WTC11 (cell line): ENCODE data around the gene AP5Z1. TPM values are rescaled to one million over a fixed set of nuclear protein-coding genes. Genes with fewer than 3 reads are reported as not detected.
A peak's percentile ranks its signal among the peaks of the same experiment; 100 is the strongest.

Experiments used
- ATAC-seq: fragments of 200-7000 bp; cut with Tn5 transposase; 2 replicates; pipeline ENCODE4 v1.10.0; 2021; ENCODE audit warnings: mild to moderate bottlenecking, moderate library complexity
- Bru-seq: library from RNA; stranded (reverse); fragments of 400-500 nt; gene quantifications from one replicate; lab custom pipeline; 2021; lab: Mats Ljungman, UMichigan
- CTCF ChIA-PET: fragments of 300-600 bp; sonication (Branson Sonifier 250); formaldehyde crosslinking; loops from one replicate; lab custom pipeline; 2021; ENCODE audit warnings: antibody characterized with exemption; lab: Charles Lee
- POLR2A ChIA-PET: fragments of 350-600 bp; sonication (Branson Sonifier 250); formaldehyde crosslinking; loops from one replicate; lab custom pipeline; 2021; ENCODE audit warnings: antibody characterized with exemption; lab: Charles Lee
- DNase-seq: peaks from one replicate; pipeline ENCODE4 v3.0.0; 2021; ENCODE audit warnings: low spot score
- H3K27ac Mint-ChIP-seq: 2 replicates; pipeline ENCODE4 v1.8.0; 2021; ENCODE audit warnings: mixed read lengths
- H3K27me3 Mint-ChIP-seq: 2 replicates; pipeline ENCODE4 v1.8.0; 2021; ENCODE audit warnings: low read depth, mild to moderate bottlenecking, moderate library complexity, mixed read lengths
- H3K36me3 Mint-ChIP-seq: 2 replicates; pipeline ENCODE4 v1.8.0; 2021; ENCODE audit warnings: mixed read lengths
- H3K4me1 Mint-ChIP-seq: 2 replicates; pipeline ENCODE4 v1.8.0; 2022; ENCODE audit warnings: mixed read lengths
- H3K4me3 Mint-ChIP-seq: 2 replicates; pipeline ENCODE4 v1.8.0; 2021; ENCODE audit warnings: mild to moderate bottlenecking, moderate library complexity, mixed read lengths
- H3K9me3 Mint-ChIP-seq: 2 replicates; pipeline ENCODE4 v1.8.0; 2021; ENCODE audit warnings: mixed read lengths
- ELF4 ChIP-seq: sonication (generic); formaldehyde crosslinking; IDR thresholded peaks from 2 replicates; pipeline ENCODE4 v1.8.1; 2022; ENCODE audit warnings: low read depth, mild to moderate bottlenecking, moderate library complexity, missing genetic modification reagents
- EMX1 ChIP-seq: fragments of 250-450 bp; sonication (Bioruptor Pico); IDR thresholded peaks from 2 replicates; pipeline ENCODE4 v1.8.0; 2021; ENCODE audit warnings: mild to moderate bottlenecking
- FOXK1 ChIP-seq: sonication (generic); formaldehyde crosslinking; IDR thresholded peaks from 2 replicates; pipeline ENCODE4 v1.8.0; 2022; ENCODE audit warnings: mild to moderate bottlenecking, moderate library complexity, missing genetic modification reagents
- GABPB1 ChIP-seq: sonication (generic); formaldehyde crosslinking; IDR thresholded peaks from 2 replicates; pipeline ENCODE4 v1.8.1; 2023; ENCODE audit warnings: mild to moderate bottlenecking, missing genetic modification reagents
- HMGA2 ChIP-seq: fragments of 250-450 bp; sonication (Bioruptor Pico); IDR thresholded peaks from 2 replicates; pipeline ENCODE4 v1.4.0; 2021; ENCODE audit warnings: mild to moderate bottlenecking, moderate library complexity
- MYBL2 ChIP-seq: sonication (generic); formaldehyde crosslinking; IDR thresholded peaks from 2 replicates; pipeline ENCODE4 v1.8.1; 2023; ENCODE audit warnings: mild to moderate bottlenecking, moderate library complexity, missing genetic modification reagents
- NR2C2 ChIP-seq: sonication (generic); formaldehyde crosslinking; IDR thresholded peaks from 2 replicates; pipeline ENCODE4 v1.8.0; 2022; ENCODE audit warnings: mild to moderate bottlenecking, missing genetic modification reagents
- SMAD3 ChIP-seq: sonication (generic); formaldehyde crosslinking; IDR thresholded peaks from 2 replicates; pipeline ENCODE4 v1.8.0; 2022; ENCODE audit warnings: missing genetic modification reagents, mild to moderate bottlenecking, borderline replicate concordance
- long read RNA-seq, 3 experiments: library from RNA in 1 of 3; library from capped mRNA in 1 of 3; library from polyadenylated mRNA in 1 of 3; unstranded in 2 of 3; stranded (forward) in 1 of 3; transcript quantifications; one replicate each; pipeline ENCODE4 v2.0.0, GENCODE V29; 2021
- total RNA-seq: library from RNA; stranded (reverse); gene quantifications from 3 replicates; pipeline ENCODE4 v1.2.3, GENCODE V29; 2021
- TF ChIP-seq, protein P1 (sequence below): sonication (generic); formaldehyde crosslinking; IDR thresholded peaks from 2 replicates; pipeline ENCODE4 v1.8.0; 2023; ENCODE audit warnings: missing genetic modification reagents, mild to moderate bottlenecking, borderline replicate concordance
- TF ChIP-seq, protein P2 (sequence below): sonication (generic); formaldehyde crosslinking; conservative IDR thresholded peaks from 2 replicates; pipeline ENCODE4 v1.8.1; 2022; ENCODE audit warnings: mild to moderate bottlenecking, missing genetic modification reagents
- TF ChIP-seq, protein P3 (sequence below): fragments of 200-600 bp; IDR thresholded peaks from 2 replicates; pipeline ENCODE4 v1.8.0; 2022; ENCODE audit warnings: antibody characterized with exemption
- TF ChIP-seq, protein P4 (sequence below): sonication (generic); formaldehyde crosslinking; IDR thresholded peaks from 2 replicates; pipeline ENCODE4 v1.8.0; 2022; ENCODE audit warnings: mild to moderate bottlenecking, missing genetic modification reagents
- TF ChIP-seq, protein P5 (sequence below): sonication (generic); formaldehyde crosslinking; IDR thresholded peaks from 2 replicates; pipeline ENCODE4 v1.8.1; 2022; ENCODE audit warnings: low read depth, mild to moderate bottlenecking, moderate library complexity, missing genetic modification reagents, borderline replicate concordance
- TF ChIP-seq, protein P6 (sequence below): sonication (generic); formaldehyde crosslinking; IDR thresholded peaks from 2 replicates; pipeline ENCODE4 v1.8.0; 2022; ENCODE audit warnings: mild to moderate bottlenecking, missing genetic modification reagents
- TF ChIP-seq, protein P7 (sequence below): sonication (generic); formaldehyde crosslinking; IDR thresholded peaks from 2 replicates; pipeline ENCODE4 v1.8.0; 2022; ENCODE audit warnings: mild to moderate bottlenecking, missing genetic modification reagents
- TF ChIP-seq, protein P8 (sequence below): sonication (generic); formaldehyde crosslinking; IDR thresholded peaks from 2 replicates; pipeline ENCODE4 v1.8.1; 2022; ENCODE audit warnings: mild to moderate bottlenecking, moderate library complexity, missing genetic modification reagents
- TF ChIP-seq, protein P9 (sequence below): sonication (generic); formaldehyde crosslinking; IDR thresholded peaks from 2 replicates; pipeline ENCODE4 v1.8.1; 2023; ENCODE audit warnings: mild to moderate bottlenecking, missing genetic modification reagents, moderate library complexity

Gene AP5Z1, protein sequence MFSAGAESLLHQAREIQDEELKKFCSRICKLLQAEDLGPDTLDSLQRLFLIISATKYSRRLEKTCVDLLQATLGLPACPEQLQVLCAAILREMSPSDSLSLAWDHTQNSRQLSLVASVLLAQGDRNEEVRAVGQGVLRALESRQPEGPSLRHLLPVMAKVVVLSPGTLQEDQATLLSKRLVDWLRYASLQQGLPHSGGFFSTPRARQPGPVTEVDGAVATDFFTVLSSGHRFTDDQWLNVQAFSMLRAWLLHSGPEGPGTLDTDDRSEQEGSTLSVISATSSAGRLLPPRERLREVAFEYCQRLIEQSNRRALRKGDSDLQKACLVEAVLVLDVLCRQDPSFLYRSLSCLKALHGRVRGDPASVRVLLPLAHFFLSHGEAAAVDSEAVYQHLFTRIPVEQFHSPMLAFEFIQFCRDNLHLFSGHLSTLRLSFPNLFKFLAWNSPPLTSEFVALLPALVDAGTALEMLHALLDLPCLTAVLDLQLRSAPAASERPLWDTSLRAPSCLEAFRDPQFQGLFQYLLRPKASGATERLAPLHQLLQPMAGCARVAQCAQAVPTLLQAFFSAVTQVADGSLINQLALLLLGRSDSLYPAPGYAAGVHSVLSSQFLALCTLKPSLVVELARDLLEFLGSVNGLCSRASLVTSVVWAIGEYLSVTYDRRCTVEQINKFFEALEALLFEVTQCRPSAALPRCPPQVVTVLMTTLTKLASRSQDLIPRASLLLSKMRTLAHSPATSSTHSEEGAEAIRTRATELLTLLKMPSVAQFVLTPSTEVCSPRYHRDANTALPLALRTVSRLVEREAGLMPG
- total RNA-seq = 25.6 to 29.4 TPM (median 27.9 TPM) in 3 replicates
- percentile 51 among the genes with signal in this experiment for Bru-seq, nascent RNA
- long read RNA-seq, experiment 1, full-length matches to known transcripts = 69 of 124 reads
- long read RNA-seq, experiment 1, partial matches to known transcripts = 13 of 124 reads
- long read RNA-seq, experiment 1, other reads (novel, unspliced or antisense) = 42 of 124 reads
- long read RNA-seq, experiment 2, partial matches to known transcripts = 10 of 30 reads
- long read RNA-seq, experiment 2, other reads (novel, unspliced or antisense) = 16 of 30 reads
- long read RNA-seq, experiment 3, transcript AP5Z1-201 (17 exons, 2,889 nt) = major isoform, 7 of 13 reads
- long read RNA-seq, experiment 3, partial matches to known transcripts = 0 of 13 reads
- long read RNA-seq, experiment 3, other reads (novel, unspliced or antisense) = 6 of 13 reads

DNA sequence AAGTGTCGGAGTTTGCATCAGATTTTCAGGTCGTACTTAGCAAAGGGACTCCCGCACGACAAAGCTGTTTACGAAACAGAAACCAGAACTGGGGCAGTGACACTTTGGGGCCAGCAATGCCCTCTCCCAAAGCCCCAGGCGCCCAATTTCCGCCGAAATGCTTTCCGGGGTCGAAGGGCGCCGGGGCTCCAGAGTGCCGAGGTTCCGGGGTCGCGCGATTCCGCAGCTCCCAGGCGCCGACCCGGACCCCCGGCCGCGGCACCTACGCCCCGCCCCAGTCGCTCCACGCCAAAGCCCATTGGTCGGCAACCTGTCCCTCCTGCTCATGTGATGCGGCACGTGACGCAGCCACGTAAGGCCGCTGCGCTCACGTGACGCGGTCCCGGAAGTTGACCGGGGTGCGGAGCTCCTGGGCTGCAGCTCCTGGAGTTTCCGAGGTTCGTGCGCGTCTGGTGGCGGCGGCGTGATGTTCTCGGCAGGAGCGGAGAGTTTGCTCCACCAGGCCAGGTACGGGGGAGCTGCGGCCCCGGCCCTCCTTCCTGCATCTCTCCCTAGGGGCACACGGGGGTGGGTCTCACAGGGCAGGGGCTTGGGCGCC lies at the start of gene AP5Z1:
AP5Z1 (plus strand) TSS at position 374 of the 598 bp plus-strand sequence; CDS start at position 467, 93 bp downstream.
- H3K27me3 Mint-ChIP-seq = no peaks in the 10 kb centered on the region; the same call in 1 of the 2 replicates
- TF ChIP-seq, protein P1, sequence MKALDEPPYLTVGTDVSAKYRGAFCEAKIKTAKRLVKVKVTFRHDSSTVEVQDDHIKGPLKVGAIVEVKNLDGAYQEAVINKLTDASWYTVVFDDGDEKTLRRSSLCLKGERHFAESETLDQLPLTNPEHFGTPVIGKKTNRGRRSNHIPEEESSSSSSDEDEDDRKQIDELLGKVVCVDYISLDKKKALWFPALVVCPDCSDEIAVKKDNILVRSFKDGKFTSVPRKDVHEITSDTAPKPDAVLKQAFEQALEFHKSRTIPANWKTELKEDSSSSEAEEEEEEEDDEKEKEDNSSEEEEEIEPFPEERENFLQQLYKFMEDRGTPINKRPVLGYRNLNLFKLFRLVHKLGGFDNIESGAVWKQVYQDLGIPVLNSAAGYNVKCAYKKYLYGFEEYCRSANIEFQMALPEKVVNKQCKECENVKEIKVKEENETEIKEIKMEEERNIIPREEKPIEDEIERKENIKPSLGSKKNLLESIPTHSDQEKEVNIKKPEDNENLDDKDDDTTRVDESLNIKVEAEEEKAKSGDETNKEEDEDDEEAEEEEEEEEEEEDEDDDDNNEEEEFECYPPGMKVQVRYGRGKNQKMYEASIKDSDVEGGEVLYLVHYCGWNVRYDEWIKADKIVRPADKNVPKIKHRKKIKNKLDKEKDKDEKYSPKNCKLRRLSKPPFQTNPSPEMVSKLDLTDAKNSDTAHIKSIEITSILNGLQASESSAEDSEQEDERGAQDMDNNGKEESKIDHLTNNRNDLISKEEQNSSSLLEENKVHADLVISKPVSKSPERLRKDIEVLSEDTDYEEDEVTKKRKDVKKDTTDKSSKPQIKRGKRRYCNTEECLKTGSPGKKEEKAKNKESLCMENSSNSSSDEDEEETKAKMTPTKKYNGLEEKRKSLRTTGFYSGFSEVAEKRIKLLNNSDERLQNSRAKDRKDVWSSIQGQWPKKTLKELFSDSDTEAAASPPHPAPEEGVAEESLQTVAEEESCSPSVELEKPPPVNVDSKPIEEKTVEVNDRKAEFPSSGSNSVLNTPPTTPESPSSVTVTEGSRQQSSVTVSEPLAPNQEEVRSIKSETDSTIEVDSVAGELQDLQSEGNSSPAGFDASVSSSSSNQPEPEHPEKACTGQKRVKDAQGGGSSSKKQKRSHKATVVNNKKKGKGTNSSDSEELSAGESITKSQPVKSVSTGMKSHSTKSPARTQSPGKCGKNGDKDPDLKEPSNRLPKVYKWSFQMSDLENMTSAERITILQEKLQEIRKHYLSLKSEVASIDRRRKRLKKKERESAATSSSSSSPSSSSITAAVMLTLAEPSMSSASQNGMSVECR = peak; percentile 83; the same call in 1 of the 2 replicates
- TF ChIP-seq, protein P2, sequence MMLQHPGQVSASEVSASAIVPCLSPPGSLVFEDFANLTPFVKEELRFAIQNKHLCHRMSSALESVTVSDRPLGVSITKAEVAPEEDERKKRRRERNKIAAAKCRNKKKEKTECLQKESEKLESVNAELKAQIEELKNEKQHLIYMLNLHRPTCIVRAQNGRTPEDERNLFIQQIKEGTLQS (CRISPR knock-in tag) = no peak
- TF ChIP-seq, protein P3, sequence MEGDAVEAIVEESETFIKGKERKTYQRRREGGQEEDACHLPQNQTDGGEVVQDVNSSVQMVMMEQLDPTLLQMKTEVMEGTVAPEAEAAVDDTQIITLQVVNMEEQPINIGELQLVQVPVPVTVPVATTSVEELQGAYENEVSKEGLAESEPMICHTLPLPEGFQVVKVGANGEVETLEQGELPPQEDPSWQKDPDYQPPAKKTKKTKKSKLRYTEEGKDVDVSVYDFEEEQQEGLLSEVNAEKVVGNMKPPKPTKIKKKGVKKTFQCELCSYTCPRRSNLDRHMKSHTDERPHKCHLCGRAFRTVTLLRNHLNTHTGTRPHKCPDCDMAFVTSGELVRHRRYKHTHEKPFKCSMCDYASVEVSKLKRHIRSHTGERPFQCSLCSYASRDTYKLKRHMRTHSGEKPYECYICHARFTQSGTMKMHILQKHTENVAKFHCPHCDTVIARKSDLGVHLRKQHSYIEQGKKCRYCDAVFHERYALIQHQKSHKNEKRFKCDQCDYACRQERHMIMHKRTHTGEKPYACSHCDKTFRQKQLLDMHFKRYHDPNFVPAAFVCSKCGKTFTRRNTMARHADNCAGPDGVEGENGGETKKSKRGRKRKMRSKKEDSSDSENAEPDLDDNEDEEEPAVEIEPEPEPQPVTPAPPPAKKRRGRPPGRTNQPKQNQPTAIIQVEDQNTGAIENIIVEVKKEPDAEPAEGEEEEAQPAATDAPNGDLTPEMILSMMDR = no peak
- TF ChIP-seq, protein P4, sequence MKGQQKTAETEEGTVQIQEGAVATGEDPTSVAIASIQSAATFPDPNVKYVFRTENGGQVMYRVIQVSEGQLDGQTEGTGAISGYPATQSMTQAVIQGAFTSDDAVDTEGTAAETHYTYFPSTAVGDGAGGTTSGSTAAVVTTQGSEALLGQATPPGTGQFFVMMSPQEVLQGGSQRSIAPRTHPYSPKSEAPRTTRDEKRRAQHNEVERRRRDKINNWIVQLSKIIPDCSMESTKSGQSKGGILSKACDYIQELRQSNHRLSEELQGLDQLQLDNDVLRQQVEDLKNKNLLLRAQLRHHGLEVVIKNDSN (CRISPR knock-in tag) = peak; percentile 100
- TF ChIP-seq GABPB1 (peak; percentile 74), SMAD3 (CRISPR knock-in tag) (no peak), EMX1 (CRISPR knock-in tag) (no peak), FOXK1 (CRISPR knock-in tag) (peak; percentile 95), NR2C2 (CRISPR knock-in tag) (peak; percentile 84; the same call in 1 of the 2 replicates), ELF4 (CRISPR knock-in tag) (no peak), MYBL2 (peak; percentile 30; the same call in 1 of the 2 replicates), HMGA2 (CRISPR knock-in tag) (no peak)
- TF ChIP-seq, protein P5, sequence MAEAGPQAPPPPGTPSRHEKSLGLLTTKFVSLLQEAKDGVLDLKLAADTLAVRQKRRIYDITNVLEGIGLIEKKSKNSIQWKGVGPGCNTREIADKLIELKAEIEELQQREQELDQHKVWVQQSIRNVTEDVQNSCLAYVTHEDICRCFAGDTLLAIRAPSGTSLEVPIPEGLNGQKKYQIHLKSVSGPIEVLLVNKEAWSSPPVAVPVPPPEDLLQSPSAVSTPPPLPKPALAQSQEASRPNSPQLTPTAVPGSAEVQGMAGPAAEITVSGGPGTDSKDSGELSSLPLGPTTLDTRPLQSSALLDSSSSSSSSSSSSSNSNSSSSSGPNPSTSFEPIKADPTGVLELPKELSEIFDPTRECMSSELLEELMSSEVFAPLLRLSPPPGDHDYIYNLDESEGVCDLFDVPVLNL (CRISPR knock-in tag) = no peak
- TF ChIP-seq, protein P6, sequence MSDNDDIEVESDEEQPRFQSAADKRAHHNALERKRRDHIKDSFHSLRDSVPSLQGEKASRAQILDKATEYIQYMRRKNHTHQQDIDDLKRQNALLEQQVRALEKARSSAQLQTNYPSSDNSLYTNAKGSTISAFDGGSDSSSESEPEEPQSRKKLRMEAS (CRISPR knock-in tag) = peak; percentile 63; the same call in 1 of the 2 replicates
- TF ChIP-seq, protein P7, sequence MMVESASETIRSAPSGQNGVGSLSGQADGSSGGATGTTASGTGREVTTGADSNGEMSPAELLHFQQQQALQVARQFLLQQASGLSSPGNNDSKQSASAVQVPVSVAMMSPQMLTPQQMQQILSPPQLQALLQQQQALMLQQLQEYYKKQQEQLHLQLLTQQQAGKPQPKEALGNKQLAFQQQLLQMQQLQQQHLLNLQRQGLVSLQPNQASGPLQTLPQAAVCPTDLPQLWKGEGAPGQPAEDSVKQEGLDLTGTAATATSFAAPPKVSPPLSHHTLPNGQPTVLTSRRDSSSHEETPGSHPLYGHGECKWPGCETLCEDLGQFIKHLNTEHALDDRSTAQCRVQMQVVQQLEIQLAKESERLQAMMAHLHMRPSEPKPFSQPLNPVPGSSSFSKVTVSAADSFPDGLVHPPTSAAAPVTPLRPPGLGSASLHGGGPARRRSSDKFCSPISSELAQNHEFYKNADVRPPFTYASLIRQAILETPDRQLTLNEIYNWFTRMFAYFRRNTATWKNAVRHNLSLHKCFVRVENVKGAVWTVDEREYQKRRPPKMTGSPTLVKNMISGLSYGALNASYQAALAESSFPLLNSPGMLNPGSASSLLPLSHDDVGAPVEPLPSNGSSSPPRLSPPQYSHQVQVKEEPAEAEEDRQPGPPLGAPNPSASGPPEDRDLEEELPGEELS (CRISPR knock-in tag) = 0 out of 2 replicates have a peak, but pooled peaks have one; percentile 34
- TF ChIP-seq, protein P8, sequence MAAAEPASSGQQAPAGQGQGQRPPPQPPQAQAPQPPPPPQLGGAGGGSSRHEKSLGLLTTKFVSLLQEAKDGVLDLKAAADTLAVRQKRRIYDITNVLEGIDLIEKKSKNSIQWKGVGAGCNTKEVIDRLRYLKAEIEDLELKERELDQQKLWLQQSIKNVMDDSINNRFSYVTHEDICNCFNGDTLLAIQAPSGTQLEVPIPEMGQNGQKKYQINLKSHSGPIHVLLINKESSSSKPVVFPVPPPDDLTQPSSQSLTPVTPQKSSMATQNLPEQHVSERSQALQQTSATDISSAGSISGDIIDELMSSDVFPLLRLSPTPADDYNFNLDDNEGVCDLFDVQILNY (CRISPR knock-in tag) = 0 out of 2 replicates have a peak, but pooled peaks have one; percentile 66
- TF ChIP-seq, protein P9, sequence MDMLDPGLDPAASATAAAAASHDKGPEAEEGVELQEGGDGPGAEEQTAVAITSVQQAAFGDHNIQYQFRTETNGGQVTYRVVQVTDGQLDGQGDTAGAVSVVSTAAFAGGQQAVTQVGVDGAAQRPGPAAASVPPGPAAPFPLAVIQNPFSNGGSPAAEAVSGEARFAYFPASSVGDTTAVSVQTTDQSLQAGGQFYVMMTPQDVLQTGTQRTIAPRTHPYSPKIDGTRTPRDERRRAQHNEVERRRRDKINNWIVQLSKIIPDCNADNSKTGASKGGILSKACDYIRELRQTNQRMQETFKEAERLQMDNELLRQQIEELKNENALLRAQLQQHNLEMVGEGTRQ (CRISPR knock-in tag) = peak; percentile 100

More for the DNA sequence above, at the start of gene AP5Z1:
- ChIA-PET CTCF (interaction anchor here (0.6 to 2.6 kb wide), 7 partner anchors 17 to 163 kb away, joined by 3 to 75 read pairs (median 7); partner anchors contain the start of gene RADIL), POLR2A (interaction anchor here (0.6 to 1.2 kb wide), 4 partner anchors 14 to 820 kb away, joined by 3 to 11 read pairs (median 3); no protein-coding TSS in a partner anchor)
- Mint-ChIP-seq H3K4me3 (peak within 1 kb of the TSS; percentile 96), H3K36me3 (0 out of 2 replicates have a peak, but pooled peaks cover 3% of the 10 kb centered on the region), H3K27ac (peak within 1 kb of the TSS; percentile 92), H3K4me1 (peaks cover 16% of the 10 kb centered on the region), H3K9me3 (no peaks in the 10 kb centered on the region)
- DNase-seq (peak; percentile 94), ATAC-seq (peak; percentile 98)
